Panc1 (cell line): Measurements from ENCODE around the gene ZFAND3. TPM values are rescaled to one million over a fixed set of nuclear protein-coding genes. Genes with fewer than 3 reads are reported as not detected.

ENCODE experiments used
- ATAC-seq: fragments of 200-7000 bp; cut with Tn5 transposase; 2 replicates; pipeline ENCODE4 v1.9.1; 2020; ENCODE audit warnings: mild to moderate bottlenecking, moderate library complexity
- BruUV-seq: library from RNA; stranded (reverse); fragments of 400-500 nt; replicated peaks from 2 replicates; lab custom pipeline; 2021; lab: Mats Ljungman, UMichigan
- CTCF ChIA-PET: fragments of 300-600 bp; sonication (Branson Sonifier 250); formaldehyde crosslinking; loops from one replicate; lab custom pipeline; 2022; ENCODE audit warnings: antibody characterized with exemption; lab: Charles Lee
- POLR2A ChIA-PET: fragments of 300-600 bp; sonication (Branson Sonifier 250); formaldehyde crosslinking; loops from one replicate; lab custom pipeline; 2022; ENCODE audit warnings: antibody characterized with exemption; lab: Charles Lee
- DNase-seq: peaks from one replicate; pipeline ENCODE4 v3.0.0-alpha.2; 2010; ENCODE audit warnings: low read depth, low spot score
- H3K27ac ChIP-seq: 2 replicates; pipeline ENCODE4 v1.5.1; 2011; ENCODE audit warnings: mild to moderate bottlenecking, low read length, inconsistent platforms
- H3K27me3 ChIP-seq: fragments of 200-500 bp; sonication (Bioruptor generic); 2 replicates; pipeline ENCODE4 v1.6.0; 2014; ENCODE audit warnings: low read length, inconsistent platforms; ENCODE audit not compliant: control insufficient read depth, insufficient read depth
- H3K36me3 ChIP-seq: fragments of 200-500 bp; sonication (Bioruptor generic); 2 replicates; pipeline ENCODE4 v1.5.1; 2014; ENCODE audit warnings: inconsistent platforms, mild to moderate bottlenecking, low read length, moderate library complexity; ENCODE audit not compliant: control insufficient read depth, insufficient read depth
- H3K4me1 ChIP-seq: 2 replicates; pipeline ENCODE4 v1.5.1; 2011; ENCODE audit warnings: inconsistent platforms, mild to moderate bottlenecking, low read length, moderate library complexity; ENCODE audit not compliant: control insufficient read depth, insufficient read depth
- H3K4me3 ChIP-seq, 2 experiments: 2 replicates each; pipeline ENCODE4 v1.5.1; 2011 to 2012; ENCODE audit warnings: low read depth in 2 of 2, low read length in 2 of 2, mild to moderate bottlenecking in 2 of 2, inconsistent platforms in 1 of 2, moderate library complexity in 1 of 2
- H3K9me3 ChIP-seq: fragments of 200-500 bp; sonication (Bioruptor generic); 2 replicates; pipeline ENCODE4 v1.5.1; 2014; ENCODE audit warnings: low read depth, mild to moderate bottlenecking, inconsistent platforms, low read length, moderate library complexity; ENCODE audit not compliant: control insufficient read depth, insufficient read depth
- CTCF ChIP-seq: fragments of 450-650 bp; IDR thresholded peaks from 2 replicates; pipeline ENCODE4 v1.5.1; 2017; ENCODE audit warnings: mild to moderate bottlenecking
- POLR2AphosphoS5 ChIP-seq: IDR thresholded peaks from 2 replicates; pipeline ENCODE4 v1.6.1; 2012; ENCODE audit warnings: mild to moderate bottlenecking, low read depth, low read length, moderate library complexity
- SIN3A ChIP-seq: IDR thresholded peaks from 2 replicates; pipeline ENCODE4 v1.6.1; 2012; ENCODE audit warnings: low read depth, mild to moderate bottlenecking, low read length, moderate library complexity, borderline replicate concordance; ENCODE audit not compliant: insufficient read depth
- TCF7L2 ChIP-seq: IDR thresholded peaks from 2 replicates; pipeline ENCODE4 v1.6.1; 2011; ENCODE audit warnings: mild to moderate bottlenecking, low read depth, low read length, inconsistent platforms
- in situ Hi-C: cut with HindIII; loops from 2 replicates; pipeline ENCODE4 v1.10.0; 2016; ENCODE audit warnings: low sequenced_read_pairs, low pct_unique_long_range_greater_than_20kb
- intact Hi-C: fragments of 100-400 bp; cut with micrococcal nuclease; formaldehyde crosslinking; loops from one replicate; pipeline ENCODE4 v1.10.0; 2022; ENCODE audit not compliant: unreplicated experiment
- total RNA-seq: library from RNA; stranded (reverse); gene quantifications from one replicate; pipeline ENCODE4 v1.2.1, GENCODE V29; 2021; ENCODE audit not compliant: unreplicated experiment
- TF ChIP-seq, protein P1 (sequence below), 2 experiments: IDR thresholded peaks; 2 replicates each; pipeline ENCODE4 v1.6.1; 2011 to 2012; ENCODE audit warnings: low read depth in 2 of 2, control low read depth in 1 of 2, low read length in 1 of 2, mild to moderate bottlenecking in 1 of 2, moderate library complexity in 1 of 2; ENCODE audit not compliant: insufficient read depth in 1 of 2

Gene ZFAND3
- total RNA-seq, 1 experiment from 2014 or later, result 95.9 TPM

DNA sequence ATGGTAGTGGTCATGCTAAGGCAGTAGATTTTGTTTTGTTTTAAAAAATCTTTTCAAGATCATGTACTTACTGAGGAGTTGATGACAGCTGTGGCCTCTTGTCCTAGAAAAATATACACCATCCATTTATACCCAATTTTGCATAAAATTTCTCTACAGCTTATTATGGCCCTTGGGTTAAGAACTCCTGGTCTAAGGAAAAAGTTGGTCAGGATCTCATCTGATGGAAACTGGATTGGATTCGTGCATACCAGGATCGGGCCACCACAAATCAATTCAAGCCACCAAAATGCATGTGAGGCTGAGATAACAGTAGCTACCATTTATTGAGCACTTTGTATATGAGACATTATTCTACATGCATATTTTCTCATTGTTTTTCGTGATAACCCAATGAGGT lies 244.4 kb downstream of the ZFAND3 start:
- DNase-seq (no peak), ATAC-seq (no peak)
- Histone ChIP-seq H3K4me1 (peaks cover 2% of the 10 kb centered on the region), H3K27me3 (no peaks in the 10 kb centered on the region), H3K9me3 (no peaks in the 10 kb centered on the region), H3K4me3 (no peak overlapping the region), H3K27ac (no peak overlapping the region), H3K36me3 (peaks cover 22% of the 10 kb centered on the region)
- ChIA-PET CTCF (no interaction called here), POLR2A (interaction anchor here (0.6 kb wide), 1 partner anchor 435 kb away, joined by 4 read pairs; no protein-coding TSS in a partner anchor)
- TF ChIP-seq, protein P1, sequence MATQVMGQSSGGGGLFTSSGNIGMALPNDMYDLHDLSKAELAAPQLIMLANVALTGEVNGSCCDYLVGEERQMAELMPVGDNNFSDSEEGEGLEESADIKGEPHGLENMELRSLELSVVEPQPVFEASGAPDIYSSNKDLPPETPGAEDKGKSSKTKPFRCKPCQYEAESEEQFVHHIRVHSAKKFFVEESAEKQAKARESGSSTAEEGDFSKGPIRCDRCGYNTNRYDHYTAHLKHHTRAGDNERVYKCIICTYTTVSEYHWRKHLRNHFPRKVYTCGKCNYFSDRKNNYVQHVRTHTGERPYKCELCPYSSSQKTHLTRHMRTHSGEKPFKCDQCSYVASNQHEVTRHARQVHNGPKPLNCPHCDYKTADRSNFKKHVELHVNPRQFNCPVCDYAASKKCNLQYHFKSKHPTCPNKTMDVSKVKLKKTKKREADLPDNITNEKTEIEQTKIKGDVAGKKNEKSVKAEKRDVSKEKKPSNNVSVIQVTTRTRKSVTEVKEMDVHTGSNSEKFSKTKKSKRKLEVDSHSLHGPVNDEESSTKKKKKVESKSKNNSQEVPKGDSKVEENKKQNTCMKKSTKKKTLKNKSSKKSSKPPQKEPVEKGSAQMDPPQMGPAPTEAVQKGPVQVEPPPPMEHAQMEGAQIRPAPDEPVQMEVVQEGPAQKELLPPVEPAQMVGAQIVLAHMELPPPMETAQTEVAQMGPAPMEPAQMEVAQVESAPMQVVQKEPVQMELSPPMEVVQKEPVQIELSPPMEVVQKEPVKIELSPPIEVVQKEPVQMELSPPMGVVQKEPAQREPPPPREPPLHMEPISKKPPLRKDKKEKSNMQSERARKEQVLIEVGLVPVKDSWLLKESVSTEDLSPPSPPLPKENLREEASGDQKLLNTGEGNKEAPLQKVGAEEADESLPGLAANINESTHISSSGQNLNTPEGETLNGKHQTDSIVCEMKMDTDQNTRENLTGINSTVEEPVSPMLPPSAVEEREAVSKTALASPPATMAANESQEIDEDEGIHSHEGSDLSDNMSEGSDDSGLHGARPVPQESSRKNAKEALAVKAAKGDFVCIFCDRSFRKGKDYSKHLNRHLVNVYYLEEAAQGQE (IDR thresholded peaks at IDR 0.05; ENCODE audit: insufficient read depth in 1 of 2, low read depth in 2 of 2, low read length in 1 of 2), result no peak
- TF ChIP-seq SIN3A, result no peak
- in situ Hi-C loops (no loop called here), intact Hi-C loops (no loop called here)
- BruUV-seq, result TSS peak; percentile 25

DNA sequence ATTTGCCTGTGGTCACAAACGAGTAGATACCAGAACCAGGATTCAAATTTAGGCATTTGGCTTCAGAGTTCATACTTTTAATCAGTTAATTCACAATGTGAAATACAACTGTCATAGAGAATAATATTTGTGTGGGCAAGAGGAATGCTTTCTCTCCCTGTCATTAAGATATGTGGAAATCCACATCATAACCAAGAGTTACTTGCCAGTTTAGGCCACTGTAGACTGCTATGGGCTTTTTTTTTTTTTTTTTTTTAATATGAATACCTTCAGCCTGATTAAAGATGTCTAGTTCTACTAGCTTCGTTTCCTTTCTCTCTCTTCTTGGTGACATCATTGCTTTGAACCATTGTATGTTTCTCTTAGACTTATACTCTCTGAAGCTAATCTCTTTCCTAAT lies 244.9 kb downstream of the ZFAND3 start:
- peaks cover 22% of the 10 kb centered on the region for H3K36me3 ChIP-seq
- no TSS peak for BruUV-seq

More for the DNA sequence above, 244.9 kb downstream of the ZFAND3 start:
- POLR2A ChIA-PET, result no interaction called here
- Histone ChIP-seq H3K9me3 (no peaks in the 10 kb centered on the region), H3K4me3 (no peak overlapping the region), H3K4me1 (peaks cover 6% of the 10 kb centered on the region), H3K27ac (no peak overlapping the region), H3K27me3 (no peaks in the 10 kb centered on the region)
- in situ Hi-C loops (no loop called here), intact Hi-C loops (no loop called here)
- no peak for TF ChIP-seq CTCF
- TF ChIP-seq SIN3A, result no peak
- no peak for TF ChIP-seq TCF7L2
- TF ChIP-seq, protein P1 (IDR thresholded peaks at IDR 0.05; ENCODE audit: insufficient read depth in 1 of 2, low read depth in 2 of 2, low read length in 1 of 2), result no peak
- no peak for TF ChIP-seq POLR2AphosphoS5
- DNase-seq (no peak), ATAC-seq (no peak)
- CTCF ChIA-PET, result no interaction called here
